Activated CD4-positive, alpha-beta T cell treated with anti-CD3 and anti-CD28 coated beads, Interleukin-2, amount 50 U/mL, for 4 hours (primary cell): ENCODE measurements around the gene NLRC5.
"Not testable (repeated sequence)": the region's sequence is repeated elsewhere in the genome, so short reads cannot be mapped to it uniquely, and the experiment has no call there.

ENCODE experiments used
- DNase-seq, 2 experiments: peaks; one replicate each; pipeline ENCODE4 v3.0.0-alpha.2; 2020

The NLRC5 gene

GRCh38 chr16:57084257-57084770, 95.0 kb downstream of the NLRC5 start:
- peak; percentile 62 to 63 for DNase-seq

- no peak for DNase-seq
These were observed 95.6 kb downstream of the NLRC5 start for GRCh38 chr16:57084996-57085395.

DNA sequence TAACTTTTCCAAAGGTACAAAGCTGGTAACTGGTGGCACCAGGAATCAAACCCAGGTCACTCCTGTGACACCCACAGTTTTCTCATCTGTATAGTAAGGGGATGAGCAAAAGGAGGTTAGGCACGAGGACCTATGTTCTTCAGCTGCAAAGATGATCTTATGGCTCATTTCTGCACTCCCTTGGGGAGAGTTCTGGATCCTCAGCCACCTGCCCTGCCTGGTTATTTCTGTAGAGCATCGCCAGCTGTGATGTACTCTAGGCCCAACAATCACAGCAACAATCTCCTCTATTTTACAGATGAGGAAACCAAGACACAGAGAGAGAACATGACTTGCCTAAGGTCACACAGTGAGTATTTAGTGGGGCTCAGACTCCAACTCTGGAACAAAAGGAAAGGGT, 97.6 kb downstream of the NLRC5 start:
- DNase-seq = no peak

DNA sequence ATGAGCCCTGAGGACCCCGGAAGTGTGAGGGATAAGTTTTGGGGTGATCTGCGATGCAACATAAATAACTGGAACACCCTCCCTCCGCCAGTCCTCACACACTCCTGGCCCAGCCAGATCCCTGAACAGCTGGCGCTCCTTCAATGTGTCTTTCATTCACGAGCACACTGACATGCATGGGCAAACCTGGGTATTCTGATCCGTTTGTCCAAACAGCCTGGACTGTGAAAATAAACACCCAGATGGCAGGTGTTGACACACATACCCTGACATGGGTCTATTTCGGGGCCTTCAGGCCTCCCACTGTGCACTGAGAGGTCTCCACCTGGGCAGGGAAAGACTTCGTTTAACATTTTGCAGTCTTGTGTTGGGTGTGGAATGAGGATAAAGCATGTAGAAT, 100.0 kb downstream of the NLRC5 start:
- DNase-seq = no peak

- DNase-seq = no peak
These were observed 102.0 kb downstream of the NLRC5 start for GRCh38 chr16:57091200-57091974.

GRCh38 chr16:57091975-57092785, 102.8 kb downstream of the NLRC5 start, which contains the start of gene CPNE2:
Gene CPNE2 (plus strand): TSS chr16:57092583. CDS start chr16:57110743, 18,160 bp downstream.
- no peak for DNase-seq

DNA sequence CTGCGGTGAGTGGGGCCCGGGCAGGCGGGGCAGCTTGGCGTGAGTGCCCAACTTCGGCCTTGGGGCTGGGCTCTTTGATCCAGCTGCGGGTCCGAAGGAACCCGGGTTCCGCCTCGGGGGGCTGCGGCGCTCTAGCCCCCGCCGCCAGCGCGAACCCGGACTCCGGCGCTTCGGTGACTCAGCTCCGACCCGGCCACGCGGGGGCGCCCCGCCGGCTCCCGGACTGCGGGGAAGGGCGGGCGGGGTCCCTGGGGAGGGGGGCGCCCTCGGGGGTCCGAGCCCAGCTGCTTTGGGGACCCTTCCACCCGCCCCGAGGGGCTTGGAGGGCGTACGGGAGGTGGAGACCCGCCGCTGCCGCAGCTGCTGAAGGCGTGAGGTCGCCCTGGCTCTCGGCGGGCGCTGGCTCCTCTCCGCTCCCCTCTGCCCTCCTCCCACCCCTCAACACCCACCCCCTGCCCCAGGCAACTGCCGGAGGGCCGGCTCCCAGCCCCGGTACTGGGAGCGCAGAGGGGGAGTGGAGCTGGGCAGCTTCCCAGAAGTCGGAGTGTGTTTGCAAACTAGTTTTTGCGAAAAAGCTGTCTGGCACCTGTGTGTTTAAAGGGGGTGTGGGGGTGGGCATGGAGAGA, 103.5 kb downstream of the NLRC5 start:
- peak; percentile 34 to 35 for DNase-seq

GRCh38 chr16:57093666-57094564, 104.6 kb downstream of the NLRC5 start:
- no peak for DNase-seq

DNA sequence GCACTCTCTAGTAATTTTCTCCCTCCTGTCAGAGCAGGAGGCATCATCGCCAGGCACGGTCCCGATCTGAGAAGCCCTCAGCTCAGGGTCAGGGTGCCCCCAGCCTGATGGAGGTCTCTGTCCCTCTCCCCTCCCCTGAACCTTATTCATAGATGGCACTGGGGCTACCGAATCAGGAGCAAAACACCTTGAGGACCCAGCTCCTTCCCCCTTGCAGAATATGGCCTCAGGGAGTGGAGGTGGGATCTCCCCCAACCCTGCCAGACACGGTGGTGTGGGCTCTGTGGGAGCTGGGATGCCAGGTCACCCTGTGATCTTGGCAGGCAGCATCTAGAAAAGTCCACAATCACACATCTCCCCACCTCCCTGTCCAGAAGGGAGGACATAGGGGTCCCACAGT, 105.6 kb downstream of the NLRC5 start:
- DNase-seq = no peak

DNA sequence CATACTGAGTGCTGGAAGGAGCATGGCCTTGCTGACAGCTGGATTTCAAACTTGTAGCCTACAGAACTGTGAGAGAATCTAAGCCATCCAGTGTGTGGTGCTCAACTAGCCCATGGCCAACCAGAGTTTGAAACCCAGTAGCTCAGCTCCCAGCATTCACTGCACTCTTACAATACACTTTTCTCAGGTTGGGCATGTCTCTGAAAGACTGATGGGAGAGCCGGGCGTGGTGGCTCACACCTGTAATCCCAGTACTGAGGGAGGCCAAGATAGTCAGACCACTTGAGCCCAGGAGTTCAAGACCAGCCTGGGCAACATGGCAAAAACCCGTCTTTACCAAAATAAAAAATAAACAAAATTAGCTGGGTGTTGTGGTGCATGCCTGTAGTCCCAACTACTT, 106.8 kb downstream of the NLRC5 start:
- no peak for DNase-seq

DNA sequence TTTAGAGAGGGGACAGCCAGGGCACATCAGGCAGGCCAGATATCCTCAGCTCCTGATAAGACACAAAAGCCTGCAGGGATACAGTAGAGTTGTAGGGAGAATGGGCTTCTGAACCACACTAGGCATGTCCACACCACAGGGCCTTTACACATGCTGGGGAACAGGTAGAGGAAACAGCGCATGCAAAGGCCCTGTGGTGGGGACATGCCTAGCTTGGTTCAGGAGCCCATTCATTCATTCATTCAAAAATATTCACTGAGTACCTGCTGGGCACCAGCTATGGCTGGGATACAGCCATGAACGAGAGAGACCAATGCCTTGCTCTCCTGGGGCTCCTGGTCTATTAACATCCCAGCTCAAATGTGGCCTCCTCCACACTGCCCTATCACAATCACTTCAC, 107.4 kb downstream of the NLRC5 start:
- DNase-seq = no peak

GRCh38 chr16:57098188-57098841, 109.0 kb downstream of the NLRC5 start:
- DNase-seq = no peak

DNA sequence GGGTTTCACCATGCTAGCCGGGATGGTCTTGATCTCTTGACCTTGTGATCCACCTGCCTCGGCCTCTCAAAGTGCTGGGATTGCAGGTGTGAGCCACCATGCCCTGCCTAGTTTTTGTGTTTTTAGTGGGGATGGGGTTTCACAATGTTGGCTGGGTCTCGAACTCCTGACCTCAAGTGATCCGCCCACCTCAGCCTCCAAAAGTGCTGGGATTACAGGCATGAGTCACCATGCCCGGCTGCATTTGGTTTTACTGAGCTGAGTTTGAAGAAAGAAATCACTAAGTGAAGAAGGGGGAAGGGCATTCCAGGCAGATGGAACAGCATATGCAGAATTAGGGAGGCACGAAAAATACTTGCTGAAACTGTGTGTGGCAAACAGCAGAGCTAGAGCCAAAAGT, 110.6 kb downstream of the NLRC5 start:
- DNase-seq = not testable (repeated sequence)

GRCh38 chr16:57100445-57100844, 111.1 kb downstream of the NLRC5 start:
- no peak for DNase-seq

DNA sequence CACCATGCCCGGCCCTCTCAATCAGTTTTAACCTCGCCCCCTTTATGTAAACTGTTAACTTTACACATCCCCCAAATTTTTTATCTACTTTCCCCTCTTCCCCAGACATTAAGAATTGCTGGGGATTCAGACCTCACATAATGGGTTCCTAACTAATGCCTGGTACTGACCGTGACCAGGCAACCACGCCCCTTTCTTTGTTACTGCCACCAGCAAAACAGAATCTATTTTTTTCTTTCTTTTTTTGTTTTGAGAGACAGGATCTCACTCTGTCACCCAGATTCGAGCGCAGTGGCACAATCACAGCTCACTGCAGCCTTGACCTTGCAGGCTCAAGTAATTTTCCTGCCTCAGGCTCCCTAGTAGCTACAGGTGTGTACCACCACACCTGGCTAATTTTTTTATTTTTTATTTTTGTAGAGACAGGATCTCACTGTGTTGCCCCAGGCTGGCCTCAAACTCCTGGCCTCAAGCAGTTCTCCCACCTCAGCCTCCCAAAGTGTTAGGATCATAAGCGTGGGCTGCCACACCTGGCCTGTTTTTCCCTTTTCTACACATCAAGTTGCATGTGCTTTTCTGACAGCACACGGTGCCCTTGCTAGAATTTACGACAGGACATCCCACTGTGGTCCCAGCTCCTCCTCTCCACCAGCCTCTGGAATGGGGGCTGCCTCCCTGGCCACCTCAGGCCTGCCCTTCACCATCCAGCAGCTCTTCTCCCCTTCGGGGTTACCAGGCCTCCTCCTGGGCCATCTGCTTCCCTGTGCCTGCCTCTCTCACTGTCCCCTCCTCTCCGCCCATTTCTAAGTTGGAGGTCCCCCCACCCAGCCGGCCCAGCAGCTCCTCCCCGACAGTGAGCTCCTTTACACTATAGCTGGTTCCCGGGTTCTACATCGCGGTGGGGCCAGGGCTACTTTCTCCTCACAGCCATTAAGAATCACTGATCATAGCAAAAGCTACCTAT, 113.8 kb downstream of the NLRC5 start:
- no peak for DNase-seq

DNA sequence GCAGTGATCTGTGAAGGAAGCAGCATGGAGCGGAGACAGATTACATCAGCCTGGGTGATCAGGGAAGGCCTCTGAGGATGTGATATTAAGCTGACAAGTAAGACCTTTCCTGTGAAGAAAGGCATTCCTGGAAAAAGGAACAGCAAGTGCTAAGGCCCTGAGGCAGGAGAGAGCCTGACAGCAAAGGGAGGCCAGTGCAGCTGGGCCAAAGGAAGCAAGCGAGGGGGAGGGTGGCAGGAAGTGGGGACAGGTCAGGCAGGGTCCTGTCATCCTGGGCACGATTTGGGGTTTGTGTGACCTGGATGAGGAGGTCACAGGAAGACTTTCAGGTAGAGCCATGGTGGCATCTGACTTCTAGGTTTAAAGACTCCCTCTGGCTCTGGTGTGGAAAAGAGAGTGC, 115.3 kb downstream of the NLRC5 start:
- no peak for DNase-seq

DNA sequence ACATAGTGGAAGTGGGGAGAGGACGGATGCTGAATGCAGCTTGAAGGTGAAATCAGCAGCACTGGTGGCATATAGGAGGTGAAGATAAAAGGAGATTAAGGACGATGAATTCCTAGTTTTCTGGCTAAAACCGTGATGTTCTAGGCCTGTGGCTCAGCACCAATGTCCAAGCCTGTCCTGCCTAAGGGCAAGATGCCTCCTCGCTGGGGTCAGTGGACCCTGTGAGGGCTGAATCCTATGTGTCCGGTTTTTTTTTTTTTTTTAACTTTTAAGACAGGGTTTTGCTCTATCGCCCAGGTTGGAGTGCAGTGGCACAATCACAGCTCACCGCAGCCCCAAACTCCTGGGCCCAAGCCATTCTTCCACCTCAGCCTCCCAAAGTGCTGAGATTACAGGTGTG, 115.8 kb downstream of the NLRC5 start:
- DNase-seq = no peak

- DNase-seq = no peak
These were observed 117.4 kb downstream of the NLRC5 start for GRCh38 chr16:57106767-57107166.

DNA sequence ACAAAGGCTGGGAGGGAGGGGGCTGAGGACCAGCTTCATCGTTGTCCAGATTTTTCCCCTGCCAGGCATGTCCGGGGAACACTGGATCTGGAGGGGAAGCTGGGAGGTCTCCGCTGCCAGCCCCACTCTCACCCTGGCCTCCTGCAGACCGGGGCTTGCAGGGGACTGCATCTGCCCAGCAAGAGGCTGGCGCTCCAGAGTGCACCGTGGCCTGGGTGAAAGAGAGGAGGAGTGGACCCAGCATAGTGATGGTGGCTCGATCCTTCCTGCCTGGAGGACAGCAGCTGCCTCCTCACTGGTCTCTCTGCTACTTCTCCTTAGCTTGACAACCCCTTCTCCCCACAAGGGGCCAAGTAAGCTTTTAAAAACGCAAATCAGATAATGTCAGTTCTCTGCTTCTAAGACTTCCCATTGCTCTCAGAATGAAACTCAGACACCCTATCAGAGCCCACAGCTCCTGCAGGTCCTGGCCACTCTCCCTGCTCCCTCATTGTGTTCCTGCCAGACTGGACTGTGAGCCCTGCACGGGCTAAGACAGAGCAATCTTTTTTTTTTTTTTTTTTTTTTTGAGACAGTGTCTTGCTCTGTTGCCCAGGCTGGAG, 118.1 kb downstream of the NLRC5 start:
- DNase-seq = no peak

- no peak for DNase-seq
These were observed 119.1 kb downstream of the NLRC5 start for GRCh38 chr16:57108432-57108831.
